Astrocyte (in vitro differentiated cells and primary cell): ENCODE data around the gene FHOD1.

ENCODE experiments used
- EZH2 ChIP-seq: IDR thresholded peaks from 2 replicates; pipeline ENCODE4 v1.6.1; 2012; ENCODE audit warnings: mild to moderate bottlenecking, low read length, inconsistent platforms; ENCODE audit not compliant: insufficient read depth
- TF ChIP-seq, protein P1 (sequence below): IDR thresholded peaks from 2 replicates; pipeline ENCODE4 v1.5.1; 2011; ENCODE audit warnings: low read depth, mild to moderate bottlenecking, inconsistent platforms, low read length, moderate library complexity; ENCODE audit not compliant: insufficient read depth

DNA sequence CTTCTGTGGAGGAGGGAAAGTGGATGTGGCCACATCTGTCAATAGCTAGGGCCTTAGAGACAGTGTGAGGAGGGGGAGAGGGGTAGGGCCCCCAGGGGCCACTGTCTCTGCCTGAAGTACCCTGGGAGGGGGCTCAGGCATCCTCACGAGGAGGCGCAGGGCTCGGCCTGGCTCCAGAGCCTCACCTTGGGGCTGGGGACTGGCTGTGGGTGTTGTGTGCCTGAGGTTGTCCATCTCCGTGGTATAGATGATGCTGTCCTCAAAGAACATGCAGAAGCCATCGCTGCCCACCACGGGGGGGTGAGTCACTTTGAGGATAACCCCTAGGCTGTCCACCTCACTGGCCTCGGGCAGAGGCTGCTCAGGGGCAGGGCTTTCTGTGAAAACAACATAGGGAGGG, 44.2 kb upstream of the FHOD1 start:
- TF ChIP-seq, protein P1, sequence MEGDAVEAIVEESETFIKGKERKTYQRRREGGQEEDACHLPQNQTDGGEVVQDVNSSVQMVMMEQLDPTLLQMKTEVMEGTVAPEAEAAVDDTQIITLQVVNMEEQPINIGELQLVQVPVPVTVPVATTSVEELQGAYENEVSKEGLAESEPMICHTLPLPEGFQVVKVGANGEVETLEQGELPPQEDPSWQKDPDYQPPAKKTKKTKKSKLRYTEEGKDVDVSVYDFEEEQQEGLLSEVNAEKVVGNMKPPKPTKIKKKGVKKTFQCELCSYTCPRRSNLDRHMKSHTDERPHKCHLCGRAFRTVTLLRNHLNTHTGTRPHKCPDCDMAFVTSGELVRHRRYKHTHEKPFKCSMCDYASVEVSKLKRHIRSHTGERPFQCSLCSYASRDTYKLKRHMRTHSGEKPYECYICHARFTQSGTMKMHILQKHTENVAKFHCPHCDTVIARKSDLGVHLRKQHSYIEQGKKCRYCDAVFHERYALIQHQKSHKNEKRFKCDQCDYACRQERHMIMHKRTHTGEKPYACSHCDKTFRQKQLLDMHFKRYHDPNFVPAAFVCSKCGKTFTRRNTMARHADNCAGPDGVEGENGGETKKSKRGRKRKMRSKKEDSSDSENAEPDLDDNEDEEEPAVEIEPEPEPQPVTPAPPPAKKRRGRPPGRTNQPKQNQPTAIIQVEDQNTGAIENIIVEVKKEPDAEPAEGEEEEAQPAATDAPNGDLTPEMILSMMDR, result no peak
- TF ChIP-seq EZH2, result no peak
